NT2/D1 (cell line): ENCODE data around the gene CCDC185.

Source experiments
- YY1 ChIP-seq: IDR thresholded peaks from 2 replicates; pipeline ENCODE4 v1.6.1; 2011; ENCODE audit not compliant: insufficient read length, insufficient read depth
- ZNF274 ChIP-seq: IDR thresholded peaks from 2 replicates; pipeline ENCODE4 v1.6.1; 2011; ENCODE audit warnings: mild to moderate bottlenecking, low read depth, low read length

- TF ChIP-seq YY1 = no peak
- no peak for TF ChIP-seq ZNF274
Measured at GRCh38 chr1:223374064-223374610, 19.1 kb upstream of the CCDC185 start.
